HG03097 (cell line): Measurements from ENCODE around the gene GULP1.

Experiments
- ATAC-seq: cut with Tn5 transposase; IDR thresholded peaks from one replicate; pipeline ENCODE4 v1.9.1; 2021; ENCODE audit not compliant: unreplicated experiment, low FRiP score

Gene GULP1

GRCh38 chr2:188365058-188365641, 73.5 kb downstream of the GULP1 start:
- ATAC-seq = no peak

GRCh38 chr2:188367164-188367563, 75.5 kb downstream of the GULP1 start:
- no peak for ATAC-seq

- peak; percentile 88 for ATAC-seq
These were observed 77.7 kb downstream of the GULP1 start for GRCh38 chr2:188369365-188369764.

- ATAC-seq = no peak
These were observed 86.8 kb downstream of the GULP1 start for GRCh38 chr2:188378371-188378950.

GRCh38 chr2:188379748-188380147, 88.1 kb downstream of the GULP1 start:
- ATAC-seq = no peak

- ATAC-seq = no peak
These were observed 88.6 kb downstream of the GULP1 start for GRCh38 chr2:188380280-188380679.

- no peak for ATAC-seq
These were observed 89.9 kb downstream of the GULP1 start for GRCh38 chr2:188381614-188382013.

GRCh38 chr2:188382107-188382506, 90.4 kb downstream of the GULP1 start:
- no peak for ATAC-seq

- ATAC-seq = no peak
These were observed 91.5 kb downstream of the GULP1 start for GRCh38 chr2:188383158-188383557.

GRCh38 chr2:188385857-188386256, 94.2 kb downstream of the GULP1 start:
- no peak for ATAC-seq

- ATAC-seq = no peak
These were observed 97.2 kb downstream of the GULP1 start for GRCh38 chr2:188388831-188389230.

GRCh38 chr2:188391354-188391753, 99.7 kb downstream of the GULP1 start:
- no peak for ATAC-seq

- ATAC-seq = no peak
These were observed 103.3 kb downstream of the GULP1 start for GRCh38 chr2:188394931-188395472.

GRCh38 chr2:188395903-188396689, 104.4 kb downstream of the GULP1 start:
- no peak for ATAC-seq

GRCh38 chr2:188399159-188399558, 107.5 kb downstream of the GULP1 start:
- no peak for ATAC-seq

GRCh38 chr2:188403676-188404075, 112.0 kb downstream of the GULP1 start:
- ATAC-seq = no peak

GRCh38 chr2:188404341-188405004, 112.8 kb downstream of the GULP1 start:
- no peak for ATAC-seq

GRCh38 chr2:188406414-188406813, 114.7 kb downstream of the GULP1 start:
- ATAC-seq = no peak

GRCh38 chr2:188410504-188411235, 119.0 kb downstream of the GULP1 start:
- no peak for ATAC-seq

- no peak for ATAC-seq
These were observed 120.5 kb downstream of the GULP1 start for GRCh38 chr2:188412190-188412589.
